HCEC 1CT (cell line): ENCODE data around the gene SFRP5.
A peak's percentile ranks its signal among the peaks of the same experiment; 100 is the strongest.

Experiments
- DNase-seq: peaks from one replicate; pipeline ENCODE4 v3.0.0-alpha.2; 2017

The SFRP5 gene

GRCh38 chr10:97763947-97764346 lies 7.9 kb downstream of the SFRP5 start:
- DNase-seq: no peak

- no peak for DNase-seq
Observed at GRCh38 chr10:97763411-97763810, 8.4 kb downstream of the SFRP5 start.

GRCh38 chr10:97762816-97763215 lies 9.0 kb downstream of the SFRP5 start:
- no peak for DNase-seq

GRCh38 chr10:97762056-97762455 lies 9.7 kb downstream of the SFRP5 start:
- no peak for DNase-seq

GRCh38 chr10:97761331-97761865 lies 10.4 kb downstream of the SFRP5 start:
- no peak for DNase-seq

- no peak for DNase-seq
Observed at GRCh38 chr10:97760461-97761257, 11.1 kb downstream of the SFRP5 start.

GRCh38 chr10:97759946-97760345 lies 11.9 kb downstream of the SFRP5 start:
- DNase-seq: no peak

- peak; percentile 49 for DNase-seq
Observed at GRCh38 chr10:97759158-97759887, 12.5 kb downstream of the SFRP5 start.

GRCh38 chr10:97757471-97757870 lies 14.3 kb downstream of the SFRP5 start:
- DNase-seq: no peak

- no peak for DNase-seq
Observed at GRCh38 chr10:97755718-97756117, 16.1 kb downstream of the SFRP5 start.

GRCh38 chr10:97754726-97755125 lies 17.1 kb downstream of the SFRP5 start:
- no peak for DNase-seq

- no peak for DNase-seq
Observed at GRCh38 chr10:97752956-97753355, 18.8 kb downstream of the SFRP5 start.

GRCh38 chr10:97748116-97748515 lies 23.7 kb downstream of the SFRP5 start:
- no peak for DNase-seq

GRCh38 chr10:97747573-97747972 lies 24.2 kb downstream of the SFRP5 start:
- no peak for DNase-seq

- DNase-seq: no peak
Observed at GRCh38 chr10:97744405-97745035, 27.3 kb downstream of the SFRP5 start.

- DNase-seq: no peak
Observed at GRCh38 chr10:97743169-97743943, 28.4 kb downstream of the SFRP5 start.

- DNase-seq: no peak
Observed at GRCh38 chr10:97740613-97741012, 31.2 kb downstream of the SFRP5 start.

- no peak for DNase-seq
Observed at GRCh38 chr10:97738616-97739015, 33.2 kb downstream of the SFRP5 start.

- DNase-seq: no peak
Observed at GRCh38 chr10:97737770-97738265, 34.0 kb downstream of the SFRP5 start.

- DNase-seq: peak; percentile 91
Observed at GRCh38 chr10:97736902-97737769, 34.7 kb downstream of the SFRP5 start, which contains the start of gene ZFYVE27. Gene ZFYVE27 (plus strand): TSS chr10:97737128. CDS start chr10:97738478, 1,350 bp downstream.

GRCh38 chr10:97736403-97736901 lies 35.3 kb downstream of the SFRP5 start:
- DNase-seq: no peak
